GM06990 (cell line): ENCODE measurements around the gene CAMTA1.
"Not testable (repeated sequence)": the region's sequence is repeated elsewhere in the genome, so short reads cannot be mapped to it uniquely, and the experiment has no call there.

Experiments used
- DNase-seq: peaks from one replicate; pipeline ENCODE4 v3.0.0-alpha.2; 2011; ENCODE audit not compliant: insufficient read length; ENCODE audit errors: extremely low read depth
- H3K27me3 ChIP-seq: replicated peaks from 2 replicates; pipeline ENCODE4 v1.6.0; 2011; ENCODE audit warnings: low read length; ENCODE audit not compliant: control insufficient read depth, insufficient read depth
- H3K36me3 ChIP-seq: 2 replicates; pipeline ENCODE4 v1.5.1; 2011; ENCODE audit warnings: low read length; ENCODE audit not compliant: control insufficient read depth, insufficient read depth
- H3K4me3 ChIP-seq: replicated peaks from 2 replicates; pipeline ENCODE4 v1.5.1; 2011; ENCODE audit warnings: low read depth, mild to moderate bottlenecking, control low read depth, low read length
- TF ChIP-seq, protein P1 (sequence below): IDR thresholded peaks from 2 replicates; pipeline ENCODE4 v1.5.1; 2011; ENCODE audit warnings: low read length, control low read depth, mild to moderate bottlenecking, inconsistent platforms; ENCODE audit not compliant: insufficient read depth, poor library complexity, severe bottlenecking

CAMTA1 gene

DNA sequence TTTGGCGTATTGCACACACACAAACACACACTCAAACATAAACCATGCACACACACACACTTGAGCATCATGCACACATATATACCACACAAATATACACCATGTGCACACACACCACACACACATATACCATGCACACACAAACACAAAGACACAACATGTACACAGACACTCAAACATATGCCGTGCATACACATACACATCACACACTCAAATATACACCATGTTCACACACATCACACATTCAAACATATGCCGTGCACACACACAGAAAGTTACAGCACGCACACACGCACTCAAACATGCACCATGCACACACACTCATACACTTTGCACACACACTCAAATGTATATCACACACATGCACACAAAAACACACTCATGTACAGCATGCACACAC is 361.5 kb downstream of the CAMTA1 start:
- TF ChIP-seq, protein P1, sequence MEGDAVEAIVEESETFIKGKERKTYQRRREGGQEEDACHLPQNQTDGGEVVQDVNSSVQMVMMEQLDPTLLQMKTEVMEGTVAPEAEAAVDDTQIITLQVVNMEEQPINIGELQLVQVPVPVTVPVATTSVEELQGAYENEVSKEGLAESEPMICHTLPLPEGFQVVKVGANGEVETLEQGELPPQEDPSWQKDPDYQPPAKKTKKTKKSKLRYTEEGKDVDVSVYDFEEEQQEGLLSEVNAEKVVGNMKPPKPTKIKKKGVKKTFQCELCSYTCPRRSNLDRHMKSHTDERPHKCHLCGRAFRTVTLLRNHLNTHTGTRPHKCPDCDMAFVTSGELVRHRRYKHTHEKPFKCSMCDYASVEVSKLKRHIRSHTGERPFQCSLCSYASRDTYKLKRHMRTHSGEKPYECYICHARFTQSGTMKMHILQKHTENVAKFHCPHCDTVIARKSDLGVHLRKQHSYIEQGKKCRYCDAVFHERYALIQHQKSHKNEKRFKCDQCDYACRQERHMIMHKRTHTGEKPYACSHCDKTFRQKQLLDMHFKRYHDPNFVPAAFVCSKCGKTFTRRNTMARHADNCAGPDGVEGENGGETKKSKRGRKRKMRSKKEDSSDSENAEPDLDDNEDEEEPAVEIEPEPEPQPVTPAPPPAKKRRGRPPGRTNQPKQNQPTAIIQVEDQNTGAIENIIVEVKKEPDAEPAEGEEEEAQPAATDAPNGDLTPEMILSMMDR, result no peak
- Histone ChIP-seq H3K36me3 (no peaks in the 10 kb centered on the region), H3K4me3 (no peak overlapping the region), H3K27me3 (peaks cover 2% of the 10 kb centered on the region; the same call in 1 of the 2 replicates)
- no peak for DNase-seq

DNA sequence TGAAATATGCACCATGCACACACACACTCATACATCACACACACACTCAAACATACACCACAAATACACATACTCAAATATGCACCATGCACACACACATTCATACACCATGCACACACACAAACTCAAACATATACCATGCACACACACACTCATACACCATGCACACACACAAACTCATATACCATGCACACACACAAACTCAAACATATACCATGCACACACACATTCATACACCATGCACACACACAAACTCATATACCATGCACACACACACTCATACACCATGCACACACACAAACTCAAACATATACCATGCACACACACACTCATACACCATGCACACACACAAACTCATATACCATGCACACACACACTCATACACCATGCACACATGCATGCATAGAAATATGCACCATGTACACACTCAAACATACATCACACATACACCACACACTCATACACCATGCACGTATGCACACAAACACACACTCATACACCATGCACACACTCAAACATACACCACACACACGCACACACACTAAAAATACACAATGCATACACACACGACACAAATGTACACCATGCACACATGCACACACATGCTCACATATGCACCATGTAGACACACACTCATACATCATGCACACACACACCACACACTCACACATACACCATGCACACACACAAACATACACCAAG is 362.5 kb downstream of the CAMTA1 start:
- H3K4me3 ChIP-seq, H3K27me3 ChIP-seq, DNase-seq, H3K36me3 ChIP-seq: not testable (repeated sequence)

DNA sequence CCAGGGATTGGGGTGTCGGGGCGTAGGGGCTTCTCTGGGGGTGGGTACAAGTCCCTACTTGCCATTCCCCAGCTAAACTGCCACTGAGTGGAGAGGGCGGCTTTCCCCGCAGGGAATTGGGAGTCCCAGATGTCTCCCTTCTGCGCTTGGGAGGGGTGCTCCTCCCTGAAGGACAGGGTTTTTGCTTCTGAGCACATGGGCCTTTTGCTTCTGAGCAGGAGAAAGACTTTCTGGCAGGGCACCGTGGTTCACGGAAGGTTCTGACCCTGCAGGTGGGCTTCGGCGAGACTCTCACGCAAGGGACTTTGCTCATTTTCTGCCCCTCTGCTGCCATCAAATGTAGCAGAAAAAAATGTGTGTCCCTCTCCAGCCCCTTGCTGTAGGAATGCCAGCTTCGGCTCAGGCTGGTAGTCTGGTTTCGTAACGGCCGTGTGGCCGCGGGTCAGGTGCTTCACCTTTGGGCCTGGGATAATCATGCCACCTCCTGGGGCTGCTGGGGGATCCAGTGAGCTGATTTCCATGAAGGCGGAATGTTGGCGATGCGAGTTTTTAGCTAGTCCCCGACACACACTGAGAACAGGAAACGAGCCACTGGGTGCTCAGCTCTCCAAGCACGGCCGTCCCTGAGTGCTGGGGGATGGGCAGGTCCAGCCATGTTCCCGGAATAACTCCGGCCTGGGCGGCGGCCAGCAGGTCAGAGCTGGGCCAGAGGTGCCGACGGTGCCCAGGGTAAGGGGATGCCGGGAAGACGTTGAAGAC is 364.0 kb downstream of the CAMTA1 start:
- Histone ChIP-seq H3K4me3 (no peak overlapping the region), H3K36me3 (no peaks in the 10 kb centered on the region), H3K27me3 (no peaks in the 10 kb centered on the region; the same call in 1 of the 2 replicates)
- DNase-seq, result no peak
- TF ChIP-seq, protein P1, result no peak

DNA sequence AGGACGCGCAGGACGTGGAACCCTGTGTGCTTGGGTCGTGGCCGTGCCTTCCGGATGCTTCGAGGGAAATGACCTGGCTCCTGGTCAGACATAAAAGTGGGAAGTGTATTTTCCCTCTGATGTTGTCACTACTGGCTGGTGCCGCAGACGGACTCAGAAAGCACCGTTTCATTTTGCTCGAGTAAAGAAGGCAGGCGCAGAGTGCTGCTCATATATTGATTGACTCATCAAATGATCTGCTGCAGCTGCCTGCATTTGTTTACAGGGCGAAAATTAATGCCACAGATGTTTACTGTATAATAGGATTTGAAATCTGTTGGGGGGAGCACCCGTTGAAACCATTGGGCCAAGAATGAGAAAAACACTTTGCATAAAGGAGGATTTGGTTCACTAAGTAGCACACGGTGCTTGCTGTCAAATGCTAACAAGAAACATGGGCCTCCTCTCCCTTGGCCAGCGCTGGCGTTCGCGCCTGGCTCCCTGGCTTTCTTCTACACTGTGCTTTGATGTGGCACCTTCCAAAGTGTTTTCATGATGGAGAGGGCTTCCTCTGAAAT is 365.5 kb downstream of the CAMTA1 start:
- Histone ChIP-seq H3K27me3 (no peaks in the 10 kb centered on the region), H3K4me3 (no peak overlapping the region), H3K36me3 (no peaks in the 10 kb centered on the region)
- TF ChIP-seq, protein P1, result no peak
- no peak for DNase-seq

DNA sequence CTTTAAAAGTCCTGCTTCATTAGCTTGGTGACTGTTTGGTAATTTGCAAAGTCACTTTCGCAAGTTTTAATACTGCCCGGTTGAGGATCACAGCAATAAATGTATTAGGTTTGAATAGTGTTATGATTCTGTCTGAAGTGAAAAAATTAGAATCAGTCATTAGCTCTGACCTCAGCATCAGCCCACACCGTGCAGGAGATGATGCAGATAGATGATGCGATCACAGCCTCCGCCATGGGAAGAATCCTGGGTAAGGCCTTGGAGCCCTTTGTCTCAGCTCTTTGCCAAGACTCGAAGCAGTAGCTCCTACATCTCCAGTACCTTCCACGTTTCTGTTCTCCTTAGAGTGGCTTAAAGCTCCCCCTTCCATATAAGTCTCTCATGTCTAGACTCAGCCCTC is 366.7 kb downstream of the CAMTA1 start:
- TF ChIP-seq, protein P1, result no peak
- no peaks in the 10 kb centered on the region for H3K36me3 ChIP-seq
- no peak for DNase-seq
- no peaks in the 10 kb centered on the region for H3K27me3 ChIP-seq
- no peak overlapping the region for H3K4me3 ChIP-seq

DNA sequence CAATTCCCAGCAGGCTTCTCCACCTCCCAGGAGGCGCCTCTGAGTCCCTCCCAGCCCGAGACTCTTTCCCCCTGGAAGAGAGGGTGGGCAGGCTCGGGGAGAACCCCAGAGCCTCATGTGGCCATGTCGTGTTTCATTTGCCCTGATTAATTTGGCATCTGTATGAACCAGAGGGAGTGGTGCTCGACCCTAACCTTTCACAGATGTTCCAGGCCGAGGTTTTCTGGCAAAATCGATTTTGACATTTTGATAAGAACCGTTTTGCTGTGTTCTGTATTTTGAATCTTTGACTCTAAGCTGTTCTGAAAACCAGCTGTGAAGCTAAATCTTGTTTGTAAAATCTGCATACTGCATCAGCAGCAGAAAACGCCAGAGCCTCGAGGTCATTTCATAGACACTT is 367.4 kb downstream of the CAMTA1 start:
- Histone ChIP-seq H3K4me3 (no peak overlapping the region), H3K27me3 (no peaks in the 10 kb centered on the region), H3K36me3 (no peaks in the 10 kb centered on the region)
- DNase-seq, result no peak
- TF ChIP-seq, protein P1, result no peak
